ENCODE data around the gene PTBP1.

Gene PTBP1

DNA sequence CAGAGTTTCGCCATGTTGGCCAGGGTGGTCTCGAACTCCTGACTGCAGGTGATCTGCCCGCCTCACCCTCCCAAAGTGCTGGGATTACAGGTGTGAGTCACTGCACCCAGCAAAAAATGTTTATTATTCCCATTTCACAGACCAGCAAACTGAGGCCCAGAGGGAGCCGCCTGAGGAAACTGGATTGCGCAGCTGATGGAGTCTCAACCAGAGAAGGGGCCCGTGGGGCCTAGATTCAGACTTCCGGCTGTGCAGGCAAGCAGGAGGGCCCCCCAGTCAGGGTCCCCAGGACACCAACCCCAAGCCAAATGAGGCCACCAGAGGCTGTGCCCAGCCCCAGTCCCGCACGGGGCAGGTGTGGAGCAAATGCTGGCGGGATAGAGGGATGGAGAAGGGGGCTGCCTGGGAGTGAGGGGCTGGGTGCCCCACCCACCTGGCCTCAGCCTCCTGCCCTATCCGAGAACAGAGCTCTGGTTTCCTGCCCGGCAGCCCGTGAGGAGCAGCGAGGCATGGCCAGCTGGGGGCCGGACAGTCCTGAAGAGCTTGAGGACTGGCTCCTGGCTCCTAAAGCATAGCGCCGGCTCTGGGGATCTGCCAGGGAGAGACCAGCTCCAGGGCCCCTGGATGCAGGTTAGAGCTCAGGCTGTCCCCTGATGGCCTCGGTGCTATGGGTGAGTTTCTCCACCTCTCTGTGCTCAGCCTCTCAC, 24.4 kb upstream of the PTBP1 start:
- no peak for DNase-seq

DNA sequence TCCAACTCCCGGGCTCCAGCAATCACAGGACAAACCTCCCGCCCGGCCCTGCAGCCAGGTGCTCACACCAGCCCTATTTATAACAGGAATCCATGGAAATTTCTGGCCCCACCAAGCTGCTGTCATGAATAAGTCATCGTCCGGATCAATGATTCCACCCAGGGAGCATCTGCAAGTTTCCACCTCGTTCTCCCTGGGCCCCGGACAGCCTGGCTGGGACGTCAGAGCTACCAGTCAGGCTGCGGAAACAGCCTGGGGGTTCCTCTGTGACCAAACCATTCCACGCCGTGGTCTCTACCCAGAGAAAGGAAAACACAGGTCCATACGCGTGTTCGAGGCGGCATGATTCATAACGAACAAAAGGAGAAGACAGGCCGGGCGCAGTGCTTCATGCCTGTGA, 20.7 kb upstream of the PTBP1 start:
- DNase-seq: no peak

DNA sequence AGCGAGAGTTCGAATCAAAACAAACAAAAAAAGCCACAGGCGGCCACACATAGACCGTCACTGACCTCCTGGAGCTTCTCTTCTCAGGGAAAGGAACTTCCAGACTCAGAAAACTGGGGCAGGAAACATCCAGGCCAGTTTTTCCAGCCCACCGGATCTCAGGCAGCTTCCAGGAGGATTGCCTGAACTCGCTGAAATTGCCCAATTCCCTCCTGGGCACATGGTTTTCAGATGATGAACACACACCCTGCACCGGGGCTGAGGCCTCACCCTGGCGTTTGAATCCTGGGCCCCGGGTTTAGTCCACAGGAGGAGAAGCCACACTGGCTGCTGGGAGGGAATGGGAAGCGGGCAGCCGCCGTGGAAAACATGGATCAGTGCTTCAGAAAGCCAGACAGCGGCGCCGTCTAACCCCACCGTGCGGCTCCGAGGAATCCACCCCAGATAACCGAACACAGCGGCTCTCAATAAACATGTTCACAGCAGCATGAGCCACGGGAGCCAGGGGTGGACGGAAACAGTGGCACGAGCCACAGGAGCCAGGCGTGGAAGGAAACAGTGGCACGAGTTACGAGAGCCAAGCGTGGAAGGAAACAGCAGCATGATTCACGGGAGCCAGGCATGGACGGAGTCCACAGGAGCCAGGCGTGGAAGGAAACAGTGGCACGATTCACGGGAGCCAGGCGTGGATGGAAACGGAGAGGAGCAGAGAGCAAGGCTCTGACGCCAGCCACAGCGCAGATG, 18.2 kb upstream of the PTBP1 start:
- DNase-seq: no peak

DNA sequence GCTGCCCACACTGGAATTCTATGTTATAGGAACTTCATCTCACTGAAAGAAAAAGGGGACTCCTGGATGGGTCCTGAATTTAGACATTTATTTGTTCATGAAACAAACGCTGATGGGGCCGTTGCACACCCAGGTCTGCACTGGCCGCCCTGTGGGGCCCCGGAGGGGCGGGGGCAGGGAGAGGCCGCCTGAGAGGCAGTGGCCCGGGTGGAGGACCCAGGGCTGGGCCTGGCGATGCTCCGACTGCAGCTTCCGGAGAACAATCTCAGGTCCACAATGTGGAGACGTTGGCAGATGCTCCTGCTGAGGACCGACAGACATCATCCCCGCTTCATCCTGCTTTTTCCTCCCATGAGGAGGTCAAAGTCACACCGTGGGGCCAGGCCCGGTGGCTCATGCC, 16.3 kb upstream of the PTBP1 start:
- no peak for DNase-seq

DNA sequence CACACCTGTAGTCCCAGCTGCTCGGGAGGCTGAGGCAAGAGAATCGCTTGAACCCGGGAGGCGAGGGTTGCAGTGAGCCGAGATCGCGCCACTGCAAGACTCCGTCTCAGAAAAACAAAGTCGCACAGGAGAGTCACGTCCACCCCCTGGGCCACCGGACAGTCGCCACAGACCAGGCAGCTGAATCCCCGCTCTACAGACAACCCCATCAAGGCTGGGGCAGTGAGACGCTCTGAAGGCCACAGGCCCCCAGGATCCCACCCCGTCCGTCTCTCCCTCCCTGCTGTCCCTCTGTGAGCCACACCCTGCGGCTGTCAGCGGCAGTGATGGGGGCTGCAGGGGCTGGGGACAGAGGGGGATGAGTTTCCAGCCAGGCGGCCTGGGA, 15.5 kb upstream of the PTBP1 start:
- no peak for DNase-seq

DNA sequence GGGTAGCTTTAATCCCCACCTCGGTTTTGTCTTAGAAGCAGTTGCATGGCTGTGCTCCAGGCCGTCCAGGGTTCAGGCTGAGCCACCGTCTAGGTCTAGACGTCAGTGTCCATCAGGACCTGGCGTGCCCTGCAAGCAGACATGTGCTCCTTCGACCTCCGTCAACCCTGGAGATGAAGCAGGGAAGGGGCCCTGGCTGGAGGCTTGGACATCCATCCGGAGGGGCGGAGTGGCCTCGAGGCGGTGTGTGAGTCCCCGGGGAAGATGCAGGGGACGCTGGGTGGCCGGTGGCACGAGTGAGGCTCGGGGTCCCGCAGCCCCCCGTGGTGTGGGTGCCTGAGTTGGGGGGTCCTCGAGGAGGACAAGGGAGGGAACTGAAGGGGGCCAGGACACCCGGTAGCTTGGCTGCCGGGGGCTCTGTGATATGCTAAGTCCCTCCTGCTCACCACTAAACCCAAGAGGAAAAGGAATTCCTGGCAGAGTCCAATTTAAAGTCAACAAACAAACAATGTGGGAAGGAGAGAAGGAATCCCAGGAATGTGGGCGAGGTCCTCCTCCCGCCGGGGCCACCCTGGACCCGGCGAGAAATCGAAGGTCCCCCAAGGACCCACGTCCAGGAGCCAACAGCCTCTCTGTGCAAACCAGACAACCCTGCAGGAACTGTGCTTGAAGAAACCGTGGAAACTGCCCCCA, 14.9 kb upstream of the PTBP1 start:
- DNase-seq: no peak

DNA sequence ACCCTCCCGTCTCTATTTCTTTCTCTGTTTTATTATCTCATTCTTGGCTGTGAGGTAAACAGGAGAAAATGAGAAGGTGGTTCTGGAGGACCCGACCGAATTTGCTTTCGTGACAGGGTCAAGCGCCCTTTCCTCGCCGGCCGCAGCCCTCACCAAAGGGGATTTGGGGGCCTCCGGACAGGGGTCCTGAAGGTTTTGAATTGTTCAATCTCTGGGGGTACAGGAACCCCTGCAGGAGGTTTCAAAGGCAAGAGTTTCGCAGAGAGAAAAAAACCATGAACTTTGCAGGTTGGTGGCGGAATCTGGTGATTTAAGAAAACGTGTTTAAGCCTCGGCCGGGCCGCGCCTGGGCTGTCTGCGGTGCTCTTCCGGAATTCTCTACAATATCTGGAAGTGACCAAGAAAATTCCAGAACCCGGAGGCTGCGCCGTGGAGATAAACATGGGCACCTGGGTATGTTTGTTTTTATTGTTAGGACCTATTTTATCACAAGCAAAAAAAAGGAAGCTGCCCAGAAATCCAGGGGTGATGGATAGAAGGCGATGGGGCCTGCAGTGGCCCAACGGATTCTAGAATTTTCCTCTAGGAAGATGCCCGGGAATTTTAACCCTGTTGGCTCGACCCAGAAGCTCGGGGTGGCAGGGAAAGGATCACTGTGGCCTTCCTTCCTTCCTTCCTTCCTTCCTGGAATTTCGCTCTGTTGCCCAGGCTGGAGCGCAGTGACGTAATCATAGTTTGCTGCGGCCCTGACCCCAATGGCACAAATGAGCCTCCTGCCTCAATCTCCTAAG, 14.2 kb upstream of the PTBP1 start:
- no peak for DNase-seq

DNA sequence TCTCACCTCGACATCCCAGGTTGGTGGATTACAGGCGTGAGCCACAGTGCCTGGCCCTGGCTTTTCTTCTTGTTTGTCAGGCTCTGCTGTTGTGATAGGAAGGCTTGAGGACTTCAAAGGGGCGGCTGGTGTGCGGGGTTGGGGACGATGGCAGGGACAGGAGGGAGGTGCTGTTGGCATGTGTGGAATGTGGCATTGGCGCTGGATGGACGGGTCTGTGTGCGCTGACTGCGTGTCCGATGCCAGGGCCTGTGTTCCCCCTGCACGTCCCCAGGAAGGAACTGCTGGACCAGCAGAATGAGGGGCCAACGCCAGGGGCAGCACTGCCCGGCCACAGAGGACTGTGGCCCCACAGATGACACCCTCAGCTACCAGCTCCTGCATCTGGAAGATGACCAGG, 12.7 kb upstream of the PTBP1 start:
- no peak for DNase-seq

DNA sequence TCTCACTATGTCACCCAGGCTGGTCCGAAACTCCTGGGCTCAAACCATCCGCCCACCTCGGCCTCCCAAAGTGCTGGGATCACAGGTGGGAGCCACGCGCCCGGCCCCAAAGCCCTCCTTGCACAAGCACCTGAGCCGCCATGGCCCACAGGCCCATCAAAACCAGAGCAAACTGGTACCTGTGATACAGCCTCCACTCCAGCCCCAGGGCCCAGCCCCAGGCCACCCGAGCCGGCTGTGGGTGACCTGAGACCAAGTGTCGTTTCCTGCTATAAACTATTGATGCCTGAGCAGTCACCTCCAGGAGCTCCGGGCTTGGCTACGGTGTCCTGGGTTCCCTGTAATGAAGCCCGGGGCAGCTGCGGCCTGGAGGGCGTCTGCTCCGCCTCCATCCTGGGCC, 9.7 kb upstream of the PTBP1 start:
- DNase-seq: no peak

DNA sequence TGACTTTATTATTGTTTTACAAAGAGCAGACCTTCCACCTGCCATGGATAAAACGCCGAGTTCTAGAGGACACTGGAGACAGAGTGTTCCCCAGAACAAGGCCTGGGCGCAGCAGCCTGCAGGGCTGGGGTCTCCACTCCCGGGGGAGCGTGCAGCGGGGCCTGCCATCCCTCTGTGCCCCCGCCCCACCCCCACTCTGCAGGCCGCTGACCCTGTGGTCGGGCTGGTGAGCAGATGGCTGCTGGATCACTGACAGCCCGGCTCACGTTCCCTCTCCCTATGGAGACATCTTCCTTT, 8.6 kb upstream of the PTBP1 start:
- DNase-seq: no peak

DNA sequence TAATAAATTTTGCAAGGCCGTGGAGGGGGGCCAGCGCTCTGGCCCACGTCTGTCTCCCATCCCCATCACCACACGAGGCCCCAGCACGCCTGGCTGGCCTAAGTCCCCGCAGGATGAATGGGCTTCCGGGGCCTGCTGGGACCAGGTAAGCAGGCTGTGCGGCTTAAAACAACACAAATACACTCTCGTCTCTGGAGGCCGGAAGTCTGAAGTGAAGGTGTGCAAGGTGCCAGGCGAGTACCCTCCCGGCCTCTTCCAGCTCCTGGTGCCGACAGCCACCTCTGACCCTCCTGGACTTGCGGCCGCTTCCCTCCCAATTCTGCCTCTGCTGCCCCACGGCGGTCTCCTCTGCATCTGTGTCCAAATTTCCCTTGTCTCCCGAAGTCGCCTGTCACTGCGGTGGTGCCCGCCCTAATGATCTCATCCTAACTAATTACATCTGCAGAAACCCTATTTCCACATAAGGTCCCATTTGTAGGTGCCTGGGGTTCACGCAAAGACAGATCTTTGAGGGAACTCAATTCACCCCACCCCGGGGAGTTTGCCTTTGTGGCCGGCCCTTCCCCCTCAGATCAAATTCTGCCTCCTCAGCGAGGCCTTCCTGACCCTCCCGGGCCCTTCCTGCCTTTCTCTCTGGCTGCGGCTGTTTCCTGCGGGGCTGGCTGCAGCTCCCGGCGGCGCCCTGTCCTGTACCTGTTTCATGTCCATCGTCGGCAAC, 8.1 kb upstream of the PTBP1 start:
- no peak for DNase-seq

DNA sequence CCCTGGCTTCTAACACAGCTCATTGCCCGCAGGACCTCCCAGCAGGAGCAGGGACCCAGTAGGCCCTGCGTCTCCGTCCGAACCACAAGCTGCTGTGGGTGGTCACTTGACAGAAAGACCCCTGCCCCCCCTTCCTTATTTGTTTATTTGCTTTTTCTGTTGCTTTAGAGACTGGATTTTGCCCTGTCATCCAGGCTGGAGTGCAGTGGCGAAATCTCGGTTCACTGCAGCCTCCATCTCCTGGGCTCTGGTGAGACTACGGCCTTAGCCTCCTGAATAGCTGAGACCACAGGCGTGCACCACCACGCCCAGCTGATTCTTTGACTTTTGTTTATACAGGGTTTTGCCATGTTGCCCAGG, 7.6 kb upstream of the PTBP1 start:
- DNase-seq: no peak

DNA sequence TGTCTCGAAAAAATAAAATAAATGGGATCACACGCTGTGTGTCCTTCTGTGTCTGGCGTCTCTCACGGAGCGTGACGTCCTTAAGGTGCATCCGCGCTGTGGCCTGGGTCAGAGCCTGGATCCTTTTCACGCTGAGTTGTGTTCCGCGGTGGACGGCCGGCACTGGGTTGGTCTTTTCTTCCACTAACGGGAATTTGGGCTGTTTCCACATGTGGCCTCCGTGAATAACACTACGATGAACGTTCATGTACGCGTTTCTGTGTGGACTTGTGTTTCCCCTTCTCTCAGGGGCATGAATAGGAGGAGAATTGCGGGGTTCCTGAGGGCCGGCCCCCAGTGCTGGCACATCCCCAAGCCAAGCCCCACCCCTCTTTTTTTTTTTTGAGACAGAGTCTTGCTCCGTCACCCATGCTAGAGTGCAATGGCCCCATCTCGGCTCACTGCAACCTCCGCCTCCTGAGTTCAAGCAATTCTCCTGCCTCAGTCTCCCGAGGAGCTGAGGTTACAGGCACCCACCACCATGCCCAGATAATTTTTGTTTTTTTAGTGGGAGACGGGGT, 6.2 kb upstream of the PTBP1 start:
- no peak for DNase-seq

DNA sequence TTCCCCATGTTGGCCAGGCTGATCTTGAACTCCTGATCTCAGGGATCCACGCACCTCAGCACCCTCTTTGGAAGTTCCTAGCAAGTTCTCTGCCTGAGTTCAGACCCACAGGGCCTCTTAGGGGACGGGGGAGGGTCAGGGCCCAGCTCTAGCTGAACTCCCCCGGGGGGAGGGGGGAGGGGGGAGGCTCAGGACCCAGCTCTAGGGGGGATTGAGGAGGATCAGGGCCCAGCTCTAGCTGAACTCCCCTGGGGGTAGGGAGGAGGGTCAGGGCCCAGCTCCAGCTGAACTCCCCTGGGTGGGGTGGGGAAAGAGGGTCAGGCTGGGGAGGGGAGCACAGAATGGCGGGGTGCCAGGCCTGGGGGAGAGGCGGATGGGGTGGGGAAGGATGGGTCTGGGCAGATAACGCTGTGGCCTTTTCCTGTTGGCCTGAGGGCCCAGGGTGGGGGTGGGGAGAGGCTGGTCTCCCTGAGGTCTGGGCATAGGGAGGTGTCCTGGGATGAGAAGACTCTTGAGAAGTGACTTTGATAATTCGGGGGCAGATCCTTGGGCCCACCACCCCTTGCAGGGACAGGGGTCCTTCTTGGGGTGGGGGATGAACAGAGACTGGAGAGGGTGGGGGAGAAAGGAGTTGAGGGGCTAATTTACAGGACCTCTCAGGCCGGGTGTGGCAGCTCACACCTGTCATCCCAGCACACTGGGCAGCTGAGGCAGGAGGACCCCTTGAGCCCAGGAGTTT, 5.5 kb upstream of the PTBP1 start:
- DNase-seq: no peak

DNA sequence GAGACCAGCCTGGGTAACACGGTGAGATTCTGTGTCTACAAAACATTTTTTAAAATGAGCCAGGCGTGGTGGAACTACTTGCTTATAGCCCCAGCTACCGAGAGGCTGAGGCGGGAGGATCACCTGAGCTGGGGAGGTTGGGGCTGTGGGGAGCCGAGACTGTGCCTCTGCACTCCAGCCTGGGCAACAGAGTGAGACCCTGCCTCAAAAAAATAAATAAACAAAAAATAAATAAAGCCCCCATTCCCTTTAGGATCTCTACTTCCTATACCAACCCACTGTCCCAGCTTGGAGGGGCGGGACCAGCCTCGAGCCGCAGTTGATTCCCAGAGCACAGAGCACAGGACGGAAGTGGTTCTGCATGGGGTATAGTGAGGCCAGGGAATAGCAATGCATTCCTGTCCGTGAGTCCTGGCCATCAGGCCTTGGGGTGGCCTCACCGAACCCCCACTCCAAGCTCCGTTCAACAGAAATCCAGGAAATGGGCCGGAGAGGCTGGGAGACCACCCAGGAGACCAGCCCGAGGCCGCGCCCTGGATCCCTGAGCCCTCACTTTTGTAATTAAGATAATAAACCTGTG, 4.9 kb upstream of the PTBP1 start:
- no peak for DNase-seq

DNA sequence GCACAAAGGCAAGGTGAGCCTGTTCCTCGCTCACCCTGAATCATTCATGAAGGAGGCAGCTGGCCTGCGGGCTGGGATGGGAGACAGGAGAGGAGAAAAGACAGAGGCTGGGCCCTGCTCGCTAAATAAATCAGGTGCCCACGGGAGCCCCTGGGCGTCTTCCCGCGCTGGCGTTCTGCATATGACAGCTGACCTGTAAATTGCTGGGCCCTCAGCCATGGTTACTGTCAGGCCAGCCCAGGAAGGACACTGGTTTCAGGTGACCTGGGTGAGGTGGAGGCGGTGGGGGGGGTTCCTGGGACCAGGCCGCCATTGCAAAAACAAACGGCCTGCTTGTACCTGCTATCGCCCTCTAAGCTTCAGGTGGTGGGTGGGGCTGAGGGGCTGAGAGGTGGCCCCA, 3.4 kb upstream of the PTBP1 start:
- no peak for DNase-seq

DNA sequence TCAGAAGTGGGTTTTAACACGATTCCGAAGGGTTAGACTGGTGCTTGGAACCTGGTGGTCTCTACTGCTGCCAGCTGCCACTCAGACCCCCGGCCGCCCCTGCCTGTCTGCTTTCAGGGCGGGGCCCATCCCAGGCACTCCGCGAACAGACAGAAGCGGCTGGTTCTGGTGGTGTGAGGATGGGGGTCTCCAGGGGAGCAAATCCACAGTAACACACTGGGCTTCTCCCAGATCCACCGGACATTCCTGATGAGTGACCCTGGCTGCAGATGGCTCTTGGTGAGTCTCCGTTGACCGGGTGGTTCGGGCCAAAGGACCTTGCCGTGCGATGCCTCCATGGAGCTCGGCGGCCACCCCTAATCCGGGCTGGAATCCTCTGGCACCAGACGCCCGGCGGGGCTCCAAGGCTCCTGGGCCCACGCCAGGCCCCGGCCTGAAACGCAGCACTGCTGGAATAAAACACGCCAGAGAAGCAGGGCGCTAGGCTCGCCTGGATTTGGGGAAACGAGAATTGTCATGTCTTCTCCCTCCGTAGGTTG, 2.1 kb upstream of the PTBP1 start:
- no peak for DNase-seq

DNA sequence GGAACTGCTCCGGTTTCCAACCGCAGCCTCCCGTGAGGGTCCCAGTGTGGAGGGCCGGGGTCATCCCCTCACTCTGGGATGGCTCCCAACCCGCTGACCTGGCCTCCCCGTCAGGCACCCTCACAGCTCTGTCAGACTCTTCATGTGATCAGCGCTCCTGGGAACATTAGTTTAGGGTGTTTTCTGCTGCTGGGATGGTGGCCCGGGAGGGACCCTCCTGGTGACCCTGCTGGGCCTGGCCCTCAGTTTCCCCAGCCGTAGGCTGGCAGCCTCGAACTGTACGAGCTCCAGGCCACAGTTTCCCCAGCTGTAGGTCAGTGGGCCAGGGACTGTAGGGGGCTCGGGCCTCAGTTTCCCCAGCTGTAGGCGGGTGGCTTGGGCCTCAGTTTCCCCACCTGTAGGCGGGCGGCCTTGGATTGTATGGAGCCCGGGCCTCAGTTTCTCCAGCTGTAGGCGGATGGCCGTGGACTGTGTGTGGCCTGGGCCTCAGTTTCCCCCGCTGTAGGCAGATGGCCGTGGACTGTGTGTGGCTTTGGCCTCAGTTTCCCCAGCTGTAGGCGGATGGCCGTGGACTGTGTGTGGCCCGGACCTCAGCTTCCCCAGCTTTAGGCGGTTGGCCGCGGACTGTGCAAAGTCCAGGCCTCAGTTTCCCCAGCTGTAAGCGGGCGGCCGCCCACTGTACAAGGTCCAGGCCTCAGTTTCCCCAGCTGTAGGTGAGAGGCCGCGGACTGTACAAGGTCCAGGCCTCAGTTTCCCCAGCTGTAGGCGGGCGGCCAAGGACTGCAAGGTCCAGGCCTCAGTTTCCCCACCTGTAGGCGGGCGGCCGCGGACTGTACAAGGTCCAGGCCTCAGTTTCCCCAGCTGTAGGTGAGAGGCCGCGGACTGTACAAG, 1.3 kb upstream of the PTBP1 start:
- DNase-seq: no peak

DNA sequence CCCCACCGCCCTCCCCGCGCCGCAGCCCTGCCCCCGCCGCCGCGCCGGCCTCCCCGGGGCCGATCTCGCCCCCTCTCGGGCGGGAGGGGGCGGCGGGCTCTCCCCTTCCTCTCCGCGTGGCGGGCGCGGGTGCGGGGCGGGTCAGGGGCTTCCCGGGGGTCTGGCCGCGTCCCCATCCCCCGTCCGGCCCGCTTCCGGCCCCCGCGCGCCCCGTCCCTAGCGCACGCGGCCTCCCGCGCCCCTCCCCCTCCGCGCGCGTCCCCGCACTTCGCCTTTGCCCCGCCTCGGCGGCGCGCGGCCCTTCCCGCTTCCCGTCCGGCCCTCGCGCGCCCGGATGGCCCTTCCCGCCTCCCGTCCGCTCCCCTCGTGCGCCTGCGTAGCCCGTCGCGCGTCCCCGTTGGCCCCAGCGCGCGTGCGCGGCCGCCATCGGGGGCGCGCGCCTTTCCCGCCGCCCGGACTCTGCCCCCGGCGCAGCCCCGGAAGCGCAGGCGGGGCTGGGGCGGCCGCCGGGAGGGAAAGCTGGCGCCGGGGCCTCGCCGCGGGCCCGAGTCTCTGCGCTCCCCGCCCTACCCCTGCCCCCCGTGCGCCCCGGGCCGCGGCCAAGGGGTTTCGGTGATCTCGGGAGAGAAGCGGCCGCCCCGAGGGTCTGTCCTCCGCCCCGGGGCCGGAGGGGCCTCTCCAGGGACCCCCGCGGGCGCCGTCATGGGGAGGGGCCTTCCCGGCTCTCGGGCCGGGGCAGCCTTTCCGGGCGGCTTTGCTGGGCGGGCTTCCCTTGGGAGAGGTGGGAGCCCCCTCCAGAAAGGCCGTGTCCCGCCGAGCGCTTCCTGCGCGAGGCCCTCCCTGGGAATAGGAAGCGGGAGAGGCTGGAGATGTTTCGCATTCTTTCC, 519 bp downstream of the PTBP1 start:
- DNase-seq: peak; percentile 95

All from activated effector memory CD4-positive, alpha-beta T cell treated with anti-CD3 and anti-CD28 coated beads, Interleukin-2, amount 50 U/mL, for 16 hours (primary cell).